ENCODE measurements around the gene TTC9. TPM values are rescaled to one million over a fixed set of nuclear protein-coding genes. Genes with fewer than 3 reads are reported as not detected.

TTC9 gene
- total RNA-seq, 1 donor from 2014 or later, result 13.1 TPM

DNA sequence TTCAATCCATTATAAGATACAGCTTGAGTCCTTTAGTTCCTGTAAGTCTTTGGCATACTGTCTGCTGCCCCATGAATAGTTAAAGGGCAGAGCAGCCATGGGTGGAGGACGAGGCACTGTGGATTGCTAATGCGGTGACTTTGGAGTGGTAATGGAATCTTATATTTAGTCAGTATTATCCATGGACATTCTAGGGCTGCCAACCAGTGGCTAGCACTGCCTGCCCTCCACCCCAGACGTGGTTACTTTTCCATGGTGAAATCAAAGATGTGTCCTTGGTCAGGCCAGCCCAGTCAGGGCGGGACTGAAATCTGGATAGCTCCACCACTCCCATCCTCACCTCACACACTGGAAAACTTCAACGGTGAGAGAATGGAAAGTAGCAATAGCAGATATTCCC, 2.3 kb downstream of the TTC9 start:
- intact Hi-C loops (cut with micrococcal nuclease), result loop anchor here (1.0 to 5.0 kb wide), 2 partner anchors 11 to 877 kb away; partner anchors contain the start of gene SRSF5

DNA sequence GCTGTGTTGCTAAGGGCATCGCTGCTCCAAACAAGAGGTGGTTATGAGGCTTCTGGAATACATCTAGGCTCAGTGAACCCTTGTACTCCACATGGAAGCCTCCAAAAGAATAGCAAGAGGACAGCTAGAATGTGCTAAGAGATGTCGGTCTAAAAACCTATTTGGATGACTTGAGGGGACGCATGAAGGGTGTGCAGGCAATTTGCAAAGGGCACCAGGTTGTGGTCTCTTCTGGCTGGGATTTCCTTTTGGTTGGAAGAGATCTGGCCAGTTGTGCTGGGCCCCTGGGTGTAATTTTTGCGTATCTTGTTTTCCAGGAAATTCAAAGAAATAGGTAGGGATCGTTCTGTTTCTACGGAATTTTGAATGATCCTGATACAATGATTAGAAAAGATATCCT, 4.2 kb downstream of the TTC9 start:
- intact Hi-C loops (cut with micrococcal nuclease), result no loop called here

DNA sequence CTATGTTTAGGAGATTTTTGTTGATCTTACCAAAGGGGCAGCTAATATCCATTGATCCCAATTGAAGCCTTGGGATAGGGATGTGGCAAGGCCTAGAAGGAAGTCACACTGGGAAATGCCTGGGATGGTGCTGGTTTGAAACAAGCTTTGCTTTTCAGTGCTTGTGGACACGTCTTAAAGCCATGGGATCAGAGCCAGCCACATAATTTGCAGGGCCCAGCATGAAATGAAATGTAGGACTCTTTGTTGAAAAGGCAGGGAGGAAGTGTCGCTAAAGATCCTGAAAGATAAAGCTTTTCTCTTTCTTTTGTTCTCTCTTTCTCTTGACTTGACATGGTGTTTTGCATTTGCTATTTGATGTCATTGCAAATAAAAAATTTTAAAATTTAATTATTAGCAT, 5.0 kb downstream of the TTC9 start:
- intact Hi-C loops (cut with micrococcal nuclease), result no loop called here

DNA sequence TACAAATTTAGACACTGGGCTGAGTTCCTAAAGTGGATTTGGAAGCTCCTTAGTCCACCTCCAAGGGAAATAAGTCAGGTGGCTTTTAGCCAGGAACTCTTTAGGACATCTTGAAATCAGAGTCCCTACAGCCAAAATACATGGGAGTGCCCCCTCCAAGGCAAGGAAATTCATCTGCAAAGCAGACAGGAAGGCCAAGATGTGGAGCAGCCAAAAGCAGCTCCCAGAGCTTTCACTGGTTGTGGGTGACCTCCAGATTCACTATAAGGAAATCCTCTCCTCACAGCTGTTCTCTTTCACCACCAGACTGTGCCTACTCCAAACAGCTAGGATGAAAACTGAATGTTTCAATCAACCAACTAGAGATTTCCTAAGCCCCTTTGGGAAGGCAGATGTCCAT, 6.6 kb downstream of the TTC9 start:
- intact Hi-C loops (cut with micrococcal nuclease), result no loop called here

DNA sequence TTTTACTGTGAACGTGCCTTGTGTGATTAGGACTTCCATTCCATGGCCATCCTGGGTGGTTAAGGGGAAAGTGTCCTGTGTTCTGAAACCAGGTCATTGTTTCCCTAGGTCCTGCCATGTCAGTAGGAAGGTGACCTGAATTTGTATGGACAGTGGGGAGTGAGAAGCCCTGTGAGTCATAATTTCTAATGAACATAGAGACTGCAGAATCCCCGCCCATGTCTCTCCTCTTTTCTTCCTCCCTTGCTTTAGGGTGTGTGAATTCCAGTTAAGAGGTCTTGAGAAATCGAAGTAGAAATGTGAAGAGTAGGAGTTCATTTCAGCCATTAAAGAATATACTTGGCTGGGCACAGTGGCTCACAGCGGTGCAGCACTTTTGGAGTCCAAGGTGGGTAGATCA, 8.1 kb downstream of the TTC9 start:
- intact Hi-C loops (cut with micrococcal nuclease), result loop anchor here (10.0 kb wide), 2 partner anchors 255 to 675 kb away; partner anchors contain the start of genes PCNX1 and SIPA1L1

DNA sequence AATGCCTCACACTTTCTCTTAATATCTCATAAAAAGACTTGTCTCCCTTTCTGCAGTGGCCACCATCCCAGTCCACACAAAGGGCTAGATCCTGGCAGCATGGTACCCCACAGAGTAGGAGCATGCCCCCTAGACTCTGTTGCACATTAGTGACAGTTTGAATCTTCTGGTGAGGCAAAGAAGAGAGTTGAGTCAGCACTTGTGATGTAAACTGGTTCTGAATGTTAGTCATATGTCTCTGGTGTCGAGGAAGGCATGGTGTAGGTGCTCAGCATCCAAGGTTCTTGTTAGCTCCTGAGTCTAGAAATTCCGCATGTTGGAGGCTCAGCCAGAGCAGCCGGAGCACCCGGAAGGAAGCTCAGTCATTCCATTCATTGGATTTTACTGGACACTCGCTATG, 9.8 kb downstream of the TTC9 start:
- intact Hi-C loops (cut with micrococcal nuclease), result loop anchor here (10.0 kb wide), 2 partner anchors 253 to 673 kb away; partner anchors contain the start of genes PCNX1 and SIPA1L1

DNA sequence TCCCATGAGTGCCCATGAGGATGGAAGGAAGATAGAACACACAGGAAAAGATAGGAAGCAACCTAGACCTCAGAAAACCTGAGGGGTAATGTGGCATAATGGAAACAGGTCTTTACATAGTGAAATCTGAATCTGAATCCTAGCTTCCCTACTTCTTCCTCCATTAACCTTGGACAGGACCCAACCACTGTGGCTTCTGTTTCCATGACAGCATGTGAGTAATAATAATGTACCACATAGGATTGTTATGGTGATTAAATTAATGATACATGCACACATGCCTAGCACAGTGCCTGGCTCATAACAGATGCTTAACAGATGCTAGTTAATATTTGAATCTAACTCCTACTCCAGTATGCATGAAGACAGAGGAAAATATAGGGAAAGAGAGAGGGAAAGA, 11.2 kb downstream of the TTC9 start:
- intact Hi-C loops (cut with micrococcal nuclease), result loop anchor here (10.0 kb wide), 2 partner anchors 252 to 672 kb away; partner anchors contain the start of genes PCNX1 and SIPA1L1

DNA sequence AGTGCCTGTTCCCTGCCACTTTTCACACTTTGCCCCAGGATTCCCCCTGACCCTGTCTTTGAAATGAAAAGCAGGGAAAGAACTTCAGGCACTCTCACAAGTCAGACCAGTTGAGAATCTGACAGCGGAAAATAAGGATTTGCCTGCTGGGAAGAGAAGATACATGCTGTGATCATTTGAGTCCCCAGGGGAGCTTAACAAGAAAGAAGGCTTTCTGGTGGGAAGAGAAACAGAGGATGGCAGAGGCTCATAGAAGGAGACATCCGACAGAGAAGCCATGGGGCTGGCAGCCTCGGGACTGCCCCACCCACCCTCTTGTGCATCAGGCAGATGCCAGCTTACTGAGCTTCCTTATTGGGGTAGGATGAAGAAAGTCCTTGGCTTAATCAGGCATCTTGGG, 11.9 kb downstream of the TTC9 start:
- intact Hi-C loops (cut with micrococcal nuclease), result loop anchor here (10.0 kb wide), 2 partner anchors 251 to 671 kb away; partner anchors contain the start of genes PCNX1 and SIPA1L1

DNA sequence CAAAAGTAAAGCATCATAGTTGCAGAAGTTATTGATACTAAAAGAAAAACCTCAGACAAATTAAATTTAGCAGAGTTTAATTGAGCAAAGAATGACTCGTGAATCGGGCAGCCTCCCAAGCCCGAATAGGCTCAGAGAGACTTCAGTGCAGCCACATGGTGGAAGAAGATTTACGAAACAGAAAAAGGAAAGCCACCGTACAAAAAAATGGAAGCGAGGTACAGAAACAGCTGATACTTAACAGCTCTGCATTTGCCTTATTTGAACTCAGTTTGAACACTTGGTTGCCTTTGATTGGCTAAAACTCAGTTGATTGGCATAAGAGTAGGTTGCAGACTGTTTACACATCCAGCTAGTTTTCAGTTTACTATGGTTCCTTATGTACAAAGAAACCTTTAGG, 12.9 kb downstream of the TTC9 start:
- intact Hi-C loops (cut with micrococcal nuclease), result loop anchor here (1.0 to 10.0 kb wide), 5 partner anchors 11 to 670 kb away; partner anchors contain the start of genes MAP3K9, MED6, PCNX1 and SIPA1L1

DNA sequence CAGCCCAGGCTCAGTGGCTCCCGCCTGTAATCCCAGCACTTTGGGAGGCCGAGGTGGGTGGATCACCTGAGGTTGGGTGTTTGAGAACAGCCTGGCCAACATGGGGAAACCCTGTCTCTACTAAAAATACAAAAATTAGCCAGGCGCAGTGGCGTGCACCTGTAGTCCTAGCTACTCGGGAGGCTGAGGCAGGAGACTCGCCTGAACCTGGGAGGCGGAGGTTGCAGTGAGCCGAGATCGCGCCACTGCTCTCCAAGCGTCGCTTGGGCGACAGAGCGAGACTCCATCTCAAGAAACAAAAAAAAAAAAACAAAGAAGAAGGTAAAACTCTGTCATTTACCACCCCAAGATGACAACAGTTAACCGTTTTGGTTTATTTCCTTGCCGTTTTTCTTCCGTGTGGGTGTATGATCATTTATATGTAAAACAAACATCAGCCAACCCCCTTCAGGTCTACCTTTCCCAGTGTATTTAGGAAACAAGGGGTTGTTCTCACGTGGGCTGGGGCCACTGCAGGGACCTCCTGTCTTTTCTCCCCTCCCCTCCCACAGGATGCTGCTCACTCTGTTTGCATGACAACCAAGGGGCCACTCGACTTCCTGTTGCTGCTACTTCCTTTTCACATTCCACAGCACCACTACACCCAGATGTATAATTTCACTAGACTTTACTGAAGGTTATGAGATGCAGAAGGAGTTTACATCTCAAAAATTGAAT, 13.6 kb downstream of the TTC9 start:
- intact Hi-C loops (cut with micrococcal nuclease), result loop anchor here (1.0 to 10.0 kb wide), 5 partner anchors 12 to 670 kb away; partner anchors contain the start of genes MAP3K9, MED6, PCNX1 and SIPA1L1

DNA sequence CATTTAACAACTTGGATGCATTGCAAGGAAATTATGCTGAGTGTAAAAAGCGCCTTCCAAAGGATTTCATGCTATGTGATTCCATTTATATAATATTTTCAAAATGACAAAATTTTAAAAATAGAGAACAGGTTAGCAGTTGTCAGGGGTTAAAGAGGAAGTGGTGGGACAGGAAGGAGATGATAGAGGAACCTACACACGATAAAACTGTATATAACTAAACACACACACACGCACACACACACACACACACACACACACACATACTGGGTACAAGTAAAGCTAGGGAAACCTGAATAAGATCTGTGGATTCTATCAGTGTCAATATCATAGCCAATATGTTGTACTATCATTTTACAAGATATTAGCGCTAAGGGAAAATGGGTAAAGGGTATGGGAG, 17.2 kb downstream of the TTC9 start:
- intact Hi-C loops (cut with micrococcal nuclease), result loop anchor here (5.0 to 10.0 kb wide), 3 partner anchors 148 to 666 kb away; partner anchors contain the start of genes MAP3K9, PCNX1 and SIPA1L1

DNA sequence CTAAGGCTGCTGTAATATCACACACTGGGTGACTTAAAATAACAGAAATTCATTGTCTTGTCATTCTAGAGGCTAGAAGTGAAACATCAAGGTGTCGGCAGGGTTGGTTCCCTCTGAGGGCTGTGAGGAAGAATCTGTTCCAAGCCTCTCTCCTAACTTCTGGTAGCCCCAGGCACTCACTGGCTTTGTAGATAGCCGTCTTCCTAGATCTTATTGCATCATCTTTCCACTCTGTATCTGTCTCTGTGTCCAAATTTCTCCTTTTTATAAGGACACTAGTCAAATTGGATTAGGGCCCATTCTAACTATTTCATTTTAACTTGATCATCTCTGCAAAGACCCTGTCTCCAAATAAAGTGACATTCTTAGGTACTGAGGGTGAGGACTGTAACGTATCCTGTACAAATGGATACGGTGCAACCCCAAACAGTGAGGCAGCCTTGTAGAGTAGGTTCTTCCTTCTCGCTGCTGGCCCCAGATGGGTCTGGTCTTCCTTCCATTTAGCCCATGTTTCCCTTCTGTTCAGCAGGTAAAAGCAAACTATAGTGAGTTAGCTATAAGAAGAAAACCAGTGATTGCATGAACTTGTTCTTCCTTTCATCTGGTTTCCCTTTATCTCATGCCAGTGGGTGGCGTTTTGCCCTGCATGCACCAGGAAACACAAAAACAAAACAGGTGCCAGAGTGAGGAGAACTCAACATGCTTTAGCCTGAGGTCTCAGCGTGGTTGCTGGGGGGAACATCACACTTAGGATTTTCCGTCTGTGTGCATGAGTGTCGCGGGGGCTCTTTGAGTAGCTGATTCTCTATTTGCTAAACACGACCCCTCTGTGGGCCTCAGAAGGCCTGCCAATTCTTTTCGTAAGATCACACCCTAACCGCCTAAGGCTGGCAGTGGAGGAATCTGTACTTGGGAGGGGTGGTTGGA, 19.5 kb downstream of the TTC9 start:
- intact Hi-C loops (cut with micrococcal nuclease), result no loop called here

DNA sequence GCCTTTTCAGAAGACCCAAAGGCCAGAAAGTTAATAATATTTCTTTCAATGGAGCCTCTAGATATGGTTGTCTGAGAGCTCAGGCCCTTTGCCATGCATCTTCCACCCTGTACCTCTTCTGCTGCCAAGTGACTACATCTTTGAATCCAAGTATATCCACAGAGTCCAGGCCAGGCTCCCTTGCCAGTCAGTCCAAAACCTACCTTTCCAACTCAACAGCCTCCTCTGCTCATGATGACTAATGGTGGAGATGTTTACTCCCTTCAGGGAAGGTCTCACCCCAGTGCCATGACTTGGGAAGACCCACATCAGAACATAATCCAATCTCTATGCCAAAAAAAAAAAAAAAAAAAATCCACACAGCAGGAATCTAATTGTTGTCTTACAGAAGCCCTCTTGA, 20.4 kb downstream of the TTC9 start:
- intact Hi-C loops (cut with micrococcal nuclease), result no loop called here

DNA sequence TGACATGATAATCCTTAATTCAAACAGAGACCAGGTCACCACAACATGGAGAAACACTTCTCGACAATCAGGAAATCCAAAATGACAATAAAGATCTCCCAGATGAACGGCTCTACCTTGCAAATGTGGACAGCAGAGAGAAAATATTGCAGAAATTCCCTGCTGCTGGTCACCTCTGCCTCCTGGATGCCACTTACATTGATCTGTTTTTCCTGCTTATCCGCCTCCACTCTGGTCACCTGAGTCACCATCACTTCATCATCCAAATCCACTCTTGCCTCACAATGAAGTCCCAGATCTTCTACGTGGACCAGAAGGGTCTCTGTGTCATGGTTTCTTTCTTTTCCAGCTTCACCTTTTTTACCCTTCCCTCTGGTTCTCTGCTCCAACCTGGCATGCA, 21.1 kb downstream of the TTC9 start:
- intact Hi-C loops (cut with micrococcal nuclease), result no loop called here

DNA sequence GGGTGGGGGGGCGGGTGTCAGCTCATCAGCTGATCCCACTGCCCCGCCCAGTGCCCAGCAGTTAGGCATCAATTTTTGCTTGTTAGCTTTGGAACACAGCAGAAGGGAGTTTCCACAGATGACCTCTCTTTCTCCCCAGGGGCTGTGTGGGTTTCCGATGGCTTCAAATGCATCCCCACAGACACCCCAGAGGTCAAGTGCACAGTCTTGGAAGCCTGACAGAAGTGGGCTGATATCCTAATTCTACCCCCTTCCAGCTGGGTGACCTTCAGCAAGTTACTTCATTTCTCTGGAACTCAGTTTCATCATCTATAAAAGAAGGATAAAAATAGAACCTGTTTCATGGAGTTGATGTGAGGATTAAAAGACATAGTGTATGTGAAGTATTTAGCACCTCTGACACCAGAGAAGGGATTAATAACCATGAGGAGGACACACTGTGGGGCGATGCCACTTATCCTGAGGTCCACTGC, 22.0 kb downstream of the TTC9 start:
- intact Hi-C loops (cut with micrococcal nuclease), result no loop called here

DNA sequence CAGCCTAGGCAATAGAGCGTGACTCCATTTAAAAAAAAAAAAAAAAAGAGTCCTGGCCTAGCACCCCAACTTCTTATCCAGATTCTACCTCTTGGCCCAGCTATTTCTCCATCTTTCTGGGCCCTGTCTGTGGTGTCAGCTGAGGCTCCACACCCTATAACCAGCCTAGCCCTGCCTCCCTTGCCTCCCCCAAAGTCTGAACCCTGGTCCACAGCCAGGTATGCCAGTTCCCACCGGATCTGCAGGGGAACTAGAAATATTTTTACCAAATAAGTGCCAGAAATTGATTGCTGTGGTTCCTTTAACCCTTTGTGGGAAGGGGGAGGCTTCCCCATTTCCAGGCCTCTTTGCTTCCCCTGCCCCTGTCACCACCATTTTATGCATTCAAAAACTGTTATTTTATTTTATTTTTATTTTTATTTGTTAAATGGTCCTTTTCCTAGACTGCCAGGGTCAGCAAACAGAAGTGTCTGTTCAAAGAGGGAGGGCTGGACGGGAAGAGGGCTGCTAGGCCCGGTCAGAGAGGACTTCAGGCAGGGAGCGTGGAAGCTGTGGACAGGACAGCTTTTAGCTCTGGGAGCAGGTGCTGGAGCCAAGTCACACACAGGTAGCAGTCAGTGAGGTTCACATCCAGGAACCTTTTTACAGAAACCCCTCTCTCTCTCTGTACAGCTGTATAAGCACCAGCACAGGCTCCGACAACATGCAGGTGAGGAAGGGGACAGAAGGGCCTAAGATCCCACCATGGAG, 23.2 kb downstream of the TTC9 start:
- intact Hi-C loops (cut with micrococcal nuclease), result no loop called here

DNA sequence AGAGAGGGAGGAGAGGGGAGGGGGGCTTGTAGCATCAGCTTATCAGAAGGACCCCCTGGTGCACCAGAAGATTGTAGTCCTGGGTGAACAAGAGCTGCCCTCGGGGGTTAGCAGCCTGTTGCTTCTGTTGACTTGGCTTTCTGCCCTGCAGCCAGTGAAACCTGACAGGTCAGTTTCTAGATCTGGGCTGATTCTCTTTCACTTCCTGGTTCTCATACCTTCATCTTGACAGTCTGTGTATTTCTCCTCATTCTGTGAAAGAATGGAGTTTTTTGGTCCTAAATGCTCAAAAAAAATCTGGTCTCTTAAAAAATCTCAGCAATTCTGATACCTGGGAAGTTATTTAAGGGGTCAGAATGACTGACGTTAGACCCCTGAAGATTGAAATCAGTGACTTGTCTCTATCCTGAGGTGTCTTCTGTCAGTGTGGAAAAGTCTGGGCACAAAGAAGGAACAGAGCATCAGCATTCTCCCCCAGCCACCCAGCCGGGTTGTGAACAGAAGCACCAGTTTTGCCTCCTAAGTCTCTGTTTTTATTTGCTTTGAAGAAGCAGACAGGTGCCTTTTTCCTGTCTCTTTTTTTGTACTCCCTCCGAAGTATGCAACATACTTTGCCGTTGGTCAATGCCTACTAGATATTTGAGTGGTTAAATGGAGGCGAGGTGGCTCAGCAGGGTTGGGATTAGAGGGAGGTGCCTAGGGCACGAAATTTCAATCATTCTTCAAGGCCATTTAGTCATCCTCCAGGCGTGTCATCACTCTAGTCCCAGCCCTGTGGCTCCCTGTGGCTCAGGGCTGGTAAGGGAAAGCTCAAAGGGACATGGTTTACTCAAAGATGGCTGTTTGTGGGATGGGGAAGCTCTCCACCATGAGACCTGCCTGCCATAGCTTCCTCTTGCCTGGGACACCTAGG, 24.0 kb downstream of the TTC9 start:
- intact Hi-C loops (cut with micrococcal nuclease), result no loop called here

DNA sequence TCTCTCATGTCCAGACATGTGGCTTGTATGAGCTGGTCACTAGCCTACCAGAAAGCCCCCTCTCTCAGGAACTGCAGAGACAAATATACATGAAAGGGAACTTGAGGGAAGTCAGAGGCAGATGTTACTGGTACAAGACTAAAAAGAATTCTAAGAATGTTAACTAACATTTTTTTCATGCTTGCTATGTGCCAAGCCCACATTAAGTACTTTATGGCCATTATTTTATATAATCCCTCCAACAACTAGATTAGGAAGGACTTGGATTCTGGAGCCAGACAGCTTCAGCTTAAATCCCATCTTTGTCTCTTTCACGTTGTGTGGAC, 24.6 kb downstream of the TTC9 start:
- intact Hi-C loops (cut with micrococcal nuclease), result no loop called here

DNA sequence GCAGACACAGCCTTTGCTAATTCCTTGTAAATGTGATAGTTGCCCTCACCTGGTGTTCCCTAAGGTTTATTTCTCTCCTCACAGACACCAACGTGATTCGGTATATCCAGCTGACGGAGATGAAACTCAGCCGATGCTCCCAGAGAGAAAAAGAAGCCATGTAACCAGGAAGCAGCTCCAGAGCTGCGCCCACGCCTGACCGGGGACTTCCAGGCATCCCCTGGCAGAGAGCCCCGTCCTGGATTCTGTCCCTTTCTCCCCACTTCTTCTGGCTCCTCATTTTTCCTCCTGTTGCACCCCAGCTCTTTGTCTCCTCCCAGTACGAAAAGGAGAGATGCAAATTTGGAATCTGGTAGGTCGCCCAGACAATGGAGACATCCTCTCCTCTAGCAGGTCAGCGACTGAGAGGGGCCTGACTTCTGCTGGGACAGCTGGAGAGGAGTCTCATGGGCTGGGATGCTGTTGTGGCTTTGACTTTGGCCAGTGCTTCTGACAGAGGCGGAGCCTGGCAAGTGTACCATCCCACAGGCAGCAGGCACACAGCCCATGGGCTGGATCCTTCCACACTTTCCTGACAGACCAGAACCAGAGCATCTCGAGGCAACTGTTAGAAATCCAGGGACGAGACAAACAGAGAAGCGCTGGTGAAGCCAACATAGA, 29.4 kb downstream of the TTC9 start:
- intact Hi-C loops (cut with micrococcal nuclease), result no loop called here

Measured in T-helper 2 cell treated with Interferon-gamma antibody and Interleukin-4, amounts not matched to agents 100 ng/mL and 5 ng/mL, for 36 hours (primary cell).